A549 (cell line): ENCODE results near the gene GPM6B. TPM values are rescaled to one million over a fixed set of nuclear protein-coding genes. Genes with fewer than 3 reads are reported as not detected.

Experiments
- ATAC-seq, 2 experiments: fragments of 200-7000 bp in 1 of 2; fragments of >200 bp in 1 of 2; cut with Nextera tagmentation in 1 of 2; cut with Tn5 transposase in 1 of 2; 3 replicates each; pipeline versions ENCODE4 v1.8.0 to v1.9.1; 2018 to 2020; ENCODE audit warnings: mild to moderate bottlenecking in 1 of 2, moderate library complexity in 1 of 2
- CTCF ChIA-PET: fragments of 300-600 bp; sonication (Branson Sonifier 250); formaldehyde crosslinking; extraction: SDS; loops from one replicate; lab custom pipeline; 2021; ENCODE audit warnings: antibody characterized with exemption, inconsistent platforms; lab: Yijun Ruan, JAX
- POLR2A ChIA-PET: fragments of 350-600 bp; formaldehyde crosslinking; extraction: SDS; loops from one replicate; lab custom pipeline; 2021; ENCODE audit warnings: antibody characterized with exemption, inconsistent platforms; lab: Yijun Ruan, JAX
- DNase-seq, 2 experiments: peaks; one replicate each; pipeline versions ENCODE4 v3.0.0 to v3.0.0-alpha.2; 2011 to 2016; ENCODE audit warnings: low read depth in 1 of 2, low spot score in 1 of 2
- FAIRE-seq: peaks from 2 replicates; lab custom pipeline; 2011; peaks lifted over from hg19 to GRCh38; lab: Jason Lieb, UNC
- H3K27ac ChIP-seq, 2 experiments: fragments of >200 bp; sonication (Bioruptor Twin); formaldehyde crosslinking; 3 replicates each; pipeline ENCODE4 v1.5.1; 2016 to 2017
- H3K4me1 ChIP-seq: fragments of >200 bp; sonication (Bioruptor Twin); formaldehyde crosslinking; 3 replicates; pipeline ENCODE4 v1.6.1; 2016
- H3K4me2 ChIP-seq: fragments of >200 bp; sonication (Bioruptor Twin); formaldehyde crosslinking; 3 replicates; pipeline ENCODE4 v1.6.1; 2016
- H3K4me3 ChIP-seq: fragments of >200 bp; sonication (Bioruptor Twin); formaldehyde crosslinking; 3 replicates; pipeline ENCODE4 v1.5.1; 2016
- H3K9me3 ChIP-seq: fragments of >200 bp; sonication (Bioruptor Twin); formaldehyde crosslinking; 3 replicates; pipeline ENCODE4 v1.6.1; 2016
- ATOH8 ChIP-seq: fragments of 250-450 bp; sonication (Bioruptor Pico); IDR thresholded peaks from 2 replicates; pipeline ENCODE4 v1.5.0; 2020; ENCODE audit warnings: low read depth, mild to moderate bottlenecking, moderate library complexity
- BHLHE40 ChIP-seq: IDR thresholded peaks from 2 replicates; pipeline ENCODE4 v1.6.1; 2012; ENCODE audit warnings: low read depth, low read length, inconsistent platforms
- CBX2 ChIP-seq: fragments of 200-600 bp; sonication (generic); IDR thresholded peaks from 2 replicates; pipeline ENCODE4 v1.6.1; 2016; ENCODE audit warnings: low read depth, mild to moderate bottlenecking, borderline replicate concordance
- CHD2 ChIP-seq: fragments of 150-350 bp; IDR thresholded peaks from 2 replicates; pipeline ENCODE4 v1.6.1; 2014; ENCODE audit warnings: low read length; ENCODE audit not compliant: partially characterized antibody
- E2F6 ChIP-seq: IDR thresholded peaks from 2 replicates; pipeline ENCODE4 v1.6.1; 2012; ENCODE audit warnings: low read depth, borderline replicate concordance
- EP300 ChIP-seq, 2 experiments: fragments of >200 bp; sonication (Bioruptor Twin); formaldehyde crosslinking; IDR thresholded peaks; 2 replicates in 1 of 2; 3 replicates in 1 of 2; pipeline ENCODE4 v1.6.1; 2016 to 2017
- FOSL2 ChIP-seq, 2 experiments: fragments of 450-650 bp in 1 of 2; fragments of >200 bp in 1 of 2; sonication (Bioruptor Twin) in 1 of 2; formaldehyde crosslinking; IDR thresholded peaks; 2 replicates each; pipeline versions ENCODE4 v1.5.0 to v1.6.1; 2016 to 2020; ENCODE audit warnings: mild to moderate bottlenecking in 1 of 2, moderate library complexity in 1 of 2
- GATA3 ChIP-seq: IDR thresholded peaks from 2 replicates; pipeline ENCODE4 v1.6.1; 2012; ENCODE audit warnings: borderline replicate concordance
- HOXB13 ChIP-seq: fragments of 250-450 bp; sonication (Bioruptor Pico); IDR thresholded peaks from 2 replicates; pipeline ENCODE4 v1.5.0; 2020; ENCODE audit warnings: low read depth, mild to moderate bottlenecking, moderate library complexity
- JUNB ChIP-seq: fragments of >200 bp; sonication (Bioruptor Twin); formaldehyde crosslinking; IDR thresholded peaks from 2 replicates; pipeline ENCODE4 v1.6.1; 2016
- KDM5A ChIP-seq: fragments of 200-600 bp; sonication (generic); IDR thresholded peaks from 2 replicates; pipeline ENCODE4 v1.6.1; 2016; ENCODE audit warnings: antibody characterized with exemption, mild to moderate bottlenecking
- MAFK ChIP-seq: fragments of 450-650 bp; IDR thresholded peaks from 2 replicates; pipeline ENCODE4 v1.6.1; 2014; ENCODE audit not compliant: partially characterized antibody
- NPAS2 ChIP-seq: fragments of 250-450 bp; sonication (Bioruptor Pico); IDR thresholded peaks from 2 replicates; pipeline ENCODE4 v1.8.0; 2022; ENCODE audit warnings: mild to moderate bottlenecking, moderate library complexity, borderline replicate concordance
- POLR2A ChIP-seq: IDR thresholded peaks from 2 replicates; pipeline ENCODE4 v1.6.1; 2012; ENCODE audit warnings: mild to moderate bottlenecking, low read length
- RARB ChIP-seq: fragments of 250-450 bp; sonication (Bioruptor Pico); IDR thresholded peaks from 2 replicates; pipeline ENCODE4 v1.8.0; 2021; ENCODE audit warnings: mild to moderate bottlenecking, moderate library complexity
- RFX5 ChIP-seq: fragments of 450-650 bp; IDR thresholded peaks from 2 replicates; pipeline ENCODE4 v1.7.1; 2014; ENCODE audit warnings: antibody characterized with exemption, mild to moderate bottlenecking, moderate library complexity
- SREBF2 ChIP-seq: fragments of 450-650 bp; IDR thresholded peaks from 2 replicates; pipeline ENCODE4 v1.6.1; 2014; ENCODE audit warnings: mild to moderate bottlenecking, moderate library complexity
- TFCP2L1 ChIP-seq: fragments of 250-450 bp; sonication (Bioruptor Pico); IDR thresholded peaks from 2 replicates; pipeline ENCODE4 v1.5.0; 2021; ENCODE audit warnings: mild to moderate bottlenecking
- ZSCAN20 ChIP-seq: fragments of 250-450 bp; sonication (Bioruptor Pico); IDR thresholded peaks from 2 replicates; pipeline ENCODE4 v1.8.0; 2022; ENCODE audit warnings: mild to moderate bottlenecking, moderate library complexity
- WGBS: methylation state at CpG from one replicate; pipeline ENCODE4 v1.1.6; 2017; ENCODE audit errors: missing lambda C conversion rate; 5-methylcytosine and 5-hydroxymethylcytosine counted together
- polyA minus RNA-seq: library from RNA; depleted of rRNA, polyadenylated mRNA; stranded (reverse); fragments of >200 nt; gene quantifications from 2 replicates; pipeline ENCODE4 v1.2.3, GENCODE V29; 2011; rRNA and poly(A)+ RNA removed
- polyA plus RNA-seq, 4 experiments: library from polyadenylated mRNA; depleted of rRNA in 3 of 4; stranded (reverse); fragments of >200 nt; fragmentation: RNase III in 1 of 4; extraction: RNeasy Plus Mini Kit Qiagen cat#74134 plus additional on column Dnase treatment in 1 of 4; gene quantifications; 2 replicates in 3 of 4; 3 replicates in 1 of 4; pipeline ENCODE4 v1.2.3, GENCODE V29; 2011 to 2017
- TF ChIP-seq, protein P1 (sequence below): fragments of >200 bp; sonication (Bioruptor Twin); formaldehyde crosslinking; IDR thresholded peaks from 3 replicates; pipeline ENCODE4 v1.5.1; 2016

GPM6B gene
- polyA plus RNA-seq (2011; rRNA removed), result 0.10 TPM in 1 of 2 replicates, not detected in the other
- 0.01 TPM in 2 replicates for polyA plus RNA-seq (2012; cell fraction: cytosol; rRNA removed)
- not detected in 2 replicates for polyA plus RNA-seq (2012; cell fraction: nucleus; rRNA removed)
- polyA plus RNA-seq (2017; fragmentation: RNase III; extraction: RNeasy Plus Mini Kit Qiagen cat#74134 plus additional on column Dnase treatment), result 0.03 to 0.05 TPM in 2 of 3 replicates, not detected in the other
- polyA minus RNA-seq, result not detected in 2 replicates

- ChIA-PET POLR2A (no interaction called here), CTCF (no interaction called here)
- TF ChIP-seq HOXB13 (no peak), SREBF2 (no peak), RFX5 (no peak), GATA3 (no peak), JUNB (no peak), CHD2 (no peak), KDM5A (no peak), POLR2A (no peak), RARB (CRISPR knock-in tag) (no peak), E2F6 (no peak), NPAS2 (CRISPR knock-in tag) (no peak), MAFK (no peak), EP300 (IDR thresholded peaks at IDR 0.05) (no peak), ATOH8 (CRISPR knock-in tag) (no peak), ZSCAN20 (CRISPR knock-in tag) (no peak)
- WGBS, result 26% methylated on average over 16 of the region's 19 CpGs
- no peak for FAIRE-seq
- no peak for ATAC-seq
- no peaks in the 10 kb centered on the region for H3K4me1 ChIP-seq
- no peak within 1 kb of the TSS for H3K4me2 ChIP-seq
- no peak for DNase-seq
- no peak within 1 kb of the TSS for H3K4me3 ChIP-seq
- H3K9me3 ChIP-seq, result no peaks in the 10 kb centered on the region
- no peak within 1 kb of the TSS for H3K27ac ChIP-seq
Measured at GRCh38 chrX:13816643-13817627, at the start of gene GPM6B. GPM6B (minus strand) TSS chrX:13817093; CDS start chrX:13816904, 189 bp downstream.

DNA sequence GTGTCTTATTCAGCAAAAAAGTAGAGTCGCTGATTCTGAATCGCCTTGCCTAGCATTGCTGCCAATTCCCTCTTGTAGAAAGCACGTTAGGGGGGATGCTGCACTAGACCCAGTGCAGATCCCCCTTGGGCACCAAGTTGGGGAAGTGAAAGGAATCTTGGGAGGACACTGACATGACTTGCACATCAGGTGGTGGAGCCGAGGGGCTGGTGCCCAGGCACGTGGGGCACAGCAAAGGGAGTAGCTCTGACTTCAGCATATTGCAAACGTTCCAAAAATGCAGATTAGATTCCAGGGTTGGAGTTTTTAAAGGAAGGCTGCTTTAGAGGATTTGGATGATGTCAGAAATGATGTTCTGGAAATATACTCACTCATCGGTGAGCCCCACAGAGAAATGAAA, 47.4 kb upstream of the GPM6B start:
- ATAC-seq (no peak), DNase-seq (no peak), FAIRE-seq (no peak)
- no peaks in the 10 kb centered on the region for H3K4me1 ChIP-seq
- TF ChIP-seq CHD2 (no peak), CBX2 (no peak), TFCP2L1 (CRISPR knock-in tag) (no peak), ATOH8 (CRISPR knock-in tag) (no peak), FOSL2 (IDR thresholded peaks at IDR 0.05) (no peak), FOSL2 (CRISPR knock-in tag; IDR thresholded peaks at IDR 0.05) (no peak), MAFK (no peak), BHLHE40 (no peak)
- TF ChIP-seq, protein P1, sequence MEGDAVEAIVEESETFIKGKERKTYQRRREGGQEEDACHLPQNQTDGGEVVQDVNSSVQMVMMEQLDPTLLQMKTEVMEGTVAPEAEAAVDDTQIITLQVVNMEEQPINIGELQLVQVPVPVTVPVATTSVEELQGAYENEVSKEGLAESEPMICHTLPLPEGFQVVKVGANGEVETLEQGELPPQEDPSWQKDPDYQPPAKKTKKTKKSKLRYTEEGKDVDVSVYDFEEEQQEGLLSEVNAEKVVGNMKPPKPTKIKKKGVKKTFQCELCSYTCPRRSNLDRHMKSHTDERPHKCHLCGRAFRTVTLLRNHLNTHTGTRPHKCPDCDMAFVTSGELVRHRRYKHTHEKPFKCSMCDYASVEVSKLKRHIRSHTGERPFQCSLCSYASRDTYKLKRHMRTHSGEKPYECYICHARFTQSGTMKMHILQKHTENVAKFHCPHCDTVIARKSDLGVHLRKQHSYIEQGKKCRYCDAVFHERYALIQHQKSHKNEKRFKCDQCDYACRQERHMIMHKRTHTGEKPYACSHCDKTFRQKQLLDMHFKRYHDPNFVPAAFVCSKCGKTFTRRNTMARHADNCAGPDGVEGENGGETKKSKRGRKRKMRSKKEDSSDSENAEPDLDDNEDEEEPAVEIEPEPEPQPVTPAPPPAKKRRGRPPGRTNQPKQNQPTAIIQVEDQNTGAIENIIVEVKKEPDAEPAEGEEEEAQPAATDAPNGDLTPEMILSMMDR, result no peak
- 38% methylated on average over 7 of the region's 7 CpGs for WGBS
- CTCF ChIA-PET, result no interaction called here
- no peaks in the 10 kb centered on the region for H3K9me3 ChIP-seq
- H3K4me2 ChIP-seq, result no peak overlapping the region
- no peak overlapping the region for H3K27ac ChIP-seq
- POLR2A ChIA-PET, result no interaction called here
- no peak overlapping the region for H3K4me3 ChIP-seq
